Brain microvascular endothelial cell (primary cell): Measurements from ENCODE around the gene CHPT1.

Experiments
- DNase-seq: peaks from one replicate; pipeline ENCODE4 v3.0.0-alpha.2; 2020
- H3K27ac ChIP-seq: fragments of 250-450 bp; sonication (Bioruptor Pico); 2 replicates; pipeline ENCODE4 v1.5.1; 2020; ENCODE audit warnings: mild to moderate bottlenecking, moderate library complexity
- H3K27me3 ChIP-seq: fragments of 250-450 bp; sonication (Bioruptor Pico); replicated peaks from 2 replicates; pipeline ENCODE4 v1.5.1; 2020; ENCODE audit warnings: mild to moderate bottlenecking
- H3K36me3 ChIP-seq: fragments of 250-450 bp; sonication (Bioruptor Pico); replicated peaks from 2 replicates; pipeline ENCODE4 v1.5.1; 2020; ENCODE audit warnings: mild to moderate bottlenecking
- H3K4me3 ChIP-seq: 2 replicates; pipeline ENCODE4 v1.5.1; 2011; ENCODE audit warnings: low read depth, mild to moderate bottlenecking, control low read depth, low read length, moderate library complexity
- CTCF ChIP-seq: IDR thresholded peaks from 2 replicates; pipeline ENCODE4 v1.5.1; 2011; ENCODE audit warnings: low read depth, mild to moderate bottlenecking, moderate library complexity, low read length, control low read depth, inconsistent platforms; ENCODE audit errors: missing control alignments
- in situ Hi-C: cut with HindIII; loops from 2 replicates; pipeline ENCODE4 v1.10.0; 2017; ENCODE audit warnings: low sequenced_read_pairs, low pct_ligation_motif_present

The CHPT1 gene

GRCh38 chr12:101719566-101719965 is 22.1 kb downstream of the CHPT1 start:
- TF ChIP-seq CTCF, result no peak
- H3K27me3 ChIP-seq, result no peaks in the 10 kb centered on the region
- in situ Hi-C loops, result no loop called here
- H3K27ac ChIP-seq, result no peak overlapping the region
- no peak for DNase-seq
- H3K4me3 ChIP-seq, result no peak overlapping the region
- H3K36me3 ChIP-seq, result no peaks in the 10 kb centered on the region

GRCh38 chr12:101720118-101720517 is 22.7 kb downstream of the CHPT1 start:
- Histone ChIP-seq H3K27ac (no peak overlapping the region), H3K27me3 (no peaks in the 10 kb centered on the region), H3K4me3 (no peak overlapping the region), H3K36me3 (no peaks in the 10 kb centered on the region)
- no peak for TF ChIP-seq CTCF
- in situ Hi-C loops, result no loop called here
- DNase-seq, result no peak

- in situ Hi-C loops, result no loop called here
- H3K4me3 ChIP-seq, result no peak overlapping the region
- no peak overlapping the region for H3K27ac ChIP-seq
- no peak for TF ChIP-seq CTCF
- no peak for DNase-seq
- H3K27me3 ChIP-seq, result no peaks in the 10 kb centered on the region
- no peaks in the 10 kb centered on the region for H3K36me3 ChIP-seq
These were observed 25.0 kb downstream of the CHPT1 start for GRCh38 chr12:101722392-101722791.

- no peak for DNase-seq
- in situ Hi-C loops, result no loop called here
These were observed 29.7 kb downstream of the CHPT1 start for GRCh38 chr12:101727098-101727497.

GRCh38 chr12:101729842-101730241 is 32.4 kb downstream of the CHPT1 start:
- no peak overlapping the region for H3K27ac ChIP-seq
- DNase-seq, result no peak
- H3K4me3 ChIP-seq, result no peak overlapping the region
- TF ChIP-seq CTCF, result no peak
- no peaks in the 10 kb centered on the region for H3K36me3 ChIP-seq
- in situ Hi-C loops, result no loop called here
- H3K27me3 ChIP-seq, result no peaks in the 10 kb centered on the region

More at GRCh38 chr12:101727098-101727497, 29.7 kb downstream of the CHPT1 start:
- Histone ChIP-seq H3K36me3 (no peaks in the 10 kb centered on the region), H3K4me3 (no peak overlapping the region), H3K27ac (no peak overlapping the region), H3K27me3 (no peaks in the 10 kb centered on the region)
- no peak for TF ChIP-seq CTCF

GRCh38 chr12:101732318-101732717 is 34.9 kb downstream of the CHPT1 start:
- Histone ChIP-seq H3K4me3 (no peak overlapping the region), H3K36me3 (no peaks in the 10 kb centered on the region), H3K27ac (no peak overlapping the region), H3K27me3 (no peaks in the 10 kb centered on the region)
- no peak for DNase-seq
- no peak for TF ChIP-seq CTCF
- in situ Hi-C loops, result no loop called here
